Measurements from ENCODE around the gene CKM.

GRCh38 chr19:45271735-45272108 is 51.0 kb downstream of the CKM start:
- no peak for TF ChIP-seq CTCF (IDR thresholded peaks at IDR 0.05)
- TF ChIP-seq POLR2AphosphoS5 (IDR thresholded peaks at IDR 0.05): no peak
